Superior temporal gyrus (tissue), 1 donor: ENCODE measurements around the gene RIC1.
A peak's percentile ranks its signal among the peaks of the same experiment; 100 is the strongest.
"Not testable (repeated sequence)": the region's sequence is repeated elsewhere in the genome, so short reads cannot be mapped to it uniquely, and the experiment has no call there.

Experiments
- DNase-seq: peaks from one replicate; pipeline ENCODE4 v3.0.0-alpha.2; 2016; ENCODE audit errors: extremely low spot score

RIC1 gene

DNA sequence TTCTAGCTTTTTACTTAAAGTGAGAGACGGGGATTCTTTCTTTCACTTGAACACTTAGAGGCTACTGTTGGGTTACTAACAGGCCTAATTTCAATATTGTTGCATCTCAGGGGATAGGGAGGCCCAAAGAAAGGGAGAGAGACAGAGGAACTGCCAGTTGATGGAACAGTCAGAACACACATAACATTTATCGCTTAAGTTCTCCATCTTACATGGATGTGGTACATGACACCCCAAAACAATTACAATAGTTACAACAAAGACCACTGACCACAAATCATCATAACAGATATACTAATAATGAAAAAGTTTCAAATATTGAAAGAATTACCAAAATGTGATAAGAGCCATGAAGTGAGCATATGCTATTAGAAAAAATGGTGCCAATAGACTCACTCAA, 4.3 kb upstream of the RIC1 start:
- no peak for DNase-seq

DNA sequence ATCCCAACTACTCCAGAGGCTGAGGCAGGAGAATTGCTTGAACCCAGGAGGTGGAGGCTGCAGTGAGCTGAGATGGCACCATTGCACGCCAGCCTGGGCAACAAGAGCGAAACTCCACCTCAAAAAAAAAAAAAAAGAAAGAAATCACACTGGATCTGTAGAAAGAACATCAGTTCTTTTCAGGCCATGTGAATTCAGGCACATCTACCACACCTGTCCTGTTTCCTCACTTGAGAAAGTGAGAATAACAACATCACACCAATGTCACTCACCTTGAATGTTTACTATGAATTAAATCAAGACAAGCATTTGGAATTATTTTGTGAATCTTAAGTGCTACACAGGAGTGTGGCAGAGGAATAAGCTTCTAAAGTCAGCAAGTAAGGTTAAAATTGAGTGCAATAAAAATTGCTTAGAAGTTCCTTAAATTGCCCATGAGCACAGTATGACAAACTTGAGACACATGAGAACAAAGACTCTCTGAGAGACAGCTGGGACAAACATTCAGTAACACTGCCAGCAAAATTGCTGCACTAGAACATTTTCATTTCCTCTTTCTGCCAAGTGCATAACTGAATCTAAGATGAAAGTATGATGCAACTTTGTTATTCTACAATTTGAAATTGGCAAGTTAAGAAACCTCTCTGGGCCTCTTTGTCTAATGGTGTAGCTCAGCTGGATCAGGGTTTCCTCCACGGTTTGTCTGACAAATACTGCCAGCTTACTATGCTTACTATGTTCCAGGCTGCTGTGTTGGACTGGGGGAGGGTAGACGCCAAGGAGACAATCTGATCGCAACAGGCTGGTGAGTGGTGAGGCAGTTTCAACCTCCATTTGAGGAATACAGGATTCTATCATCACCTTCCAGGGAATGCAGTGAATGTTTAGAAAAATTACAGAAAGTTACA, 1.9 kb upstream of the RIC1 start:
- peak; percentile 80 for DNase-seq

GRCh38 chr9:5627686-5628085, 1.2 kb upstream of the RIC1 start:
- not testable (repeated sequence) for DNase-seq

- peak; percentile 57 for DNase-seq
Observed at GRCh38 chr9:5628183-5628529, 751 bp upstream of the RIC1 start.

GRCh38 chr9:5629312-5630080, 589 bp downstream of the RIC1 start:
- DNase-seq = peak; percentile 46

GRCh38 chr9:5630081-5630507, 1.2 kb downstream of the RIC1 start:
- no peak for DNase-seq

DNA sequence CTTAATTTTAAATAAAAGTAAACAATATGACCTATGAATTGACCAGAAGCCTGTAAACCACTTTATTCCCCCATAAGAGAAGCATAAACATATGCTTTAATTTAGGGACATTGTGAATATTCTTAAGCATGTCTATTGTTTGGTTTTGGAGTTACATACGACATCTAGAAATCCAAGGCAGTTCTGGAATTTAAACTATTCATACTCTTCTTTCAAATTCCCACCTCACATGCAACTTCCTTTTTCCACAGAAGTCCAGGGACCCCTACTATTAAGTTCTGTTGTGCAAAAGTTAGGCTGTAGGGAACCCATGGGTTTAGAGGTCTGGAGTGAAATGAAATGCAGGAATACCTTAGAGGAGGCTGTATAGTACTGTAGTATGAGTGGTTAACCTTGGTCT, 2.1 kb downstream of the RIC1 start:
- DNase-seq = no peak

GRCh38 chr9:5632540-5632939, 3.6 kb downstream of the RIC1 start:
- DNase-seq = no peak

- DNase-seq = no peak
Observed at GRCh38 chr9:5633243-5633642, 4.3 kb downstream of the RIC1 start.

DNA sequence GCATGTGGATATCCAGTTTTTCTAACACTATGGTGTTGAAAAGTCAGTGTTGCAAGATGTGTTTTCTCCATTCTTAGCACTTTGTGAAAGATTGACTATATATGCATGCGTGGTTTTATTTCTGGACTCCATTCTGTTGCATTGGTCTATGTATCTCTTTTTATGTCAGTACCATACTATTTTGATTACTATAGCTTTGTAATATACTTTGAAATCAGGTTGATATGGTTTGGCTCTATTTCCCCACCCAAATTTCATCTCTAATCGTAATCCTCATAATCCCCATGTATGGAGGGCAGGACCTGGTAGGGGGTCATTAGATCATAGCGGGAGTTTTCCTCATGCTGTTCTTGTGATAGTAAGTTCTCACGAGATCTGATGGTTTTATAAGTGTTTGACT, 6.5 kb downstream of the RIC1 start:
- no peak for DNase-seq

DNA sequence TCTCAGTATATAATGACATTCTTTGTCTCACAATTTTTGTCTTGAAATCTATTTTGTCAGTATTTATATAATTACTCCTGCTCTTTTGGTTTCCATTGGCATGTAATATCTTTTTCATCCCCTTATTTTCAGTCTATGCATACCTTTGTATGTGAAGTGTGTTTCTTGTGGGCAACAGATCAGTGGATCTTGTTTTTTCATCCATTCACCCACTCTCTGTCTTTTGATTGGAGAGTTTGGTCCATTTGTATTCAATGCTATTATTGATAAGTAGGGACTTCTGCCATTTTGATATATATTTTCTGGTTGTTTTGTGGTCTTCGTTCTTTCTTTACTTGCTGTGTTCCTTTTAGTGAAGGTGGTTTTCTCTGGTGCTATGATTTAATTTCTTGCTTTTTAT, 10.9 kb downstream of the RIC1 start:
- no peak for DNase-seq

DNA sequence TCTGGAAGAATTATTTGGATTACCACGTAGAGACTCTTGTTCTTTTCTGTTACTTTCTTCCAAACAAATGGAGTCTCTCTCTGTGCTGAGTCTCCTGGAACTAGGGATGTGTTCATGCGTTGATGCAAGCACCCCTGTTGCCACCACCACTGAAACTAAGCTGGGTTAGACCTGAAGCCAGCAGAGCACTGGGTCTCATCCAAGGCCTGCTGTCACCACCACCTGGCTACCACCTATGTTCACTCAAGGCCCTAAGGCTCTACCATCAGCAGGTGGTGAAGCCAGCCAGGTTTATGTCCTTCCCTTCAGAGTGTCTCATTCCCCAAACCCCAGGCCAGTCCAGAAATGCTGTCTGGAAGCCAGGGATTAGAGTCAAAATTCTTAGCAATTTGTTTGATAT, 13.3 kb downstream of the RIC1 start:
- DNase-seq = no peak

- no peak for DNase-seq
Observed at GRCh38 chr9:5643005-5643624, 14.2 kb downstream of the RIC1 start.

GRCh38 chr9:5644501-5644900, 15.6 kb downstream of the RIC1 start:
- no peak for DNase-seq

GRCh38 chr9:5646116-5646515, 17.2 kb downstream of the RIC1 start:
- no peak for DNase-seq

- DNase-seq = no peak
Observed at GRCh38 chr9:5650356-5651105, 21.6 kb downstream of the RIC1 start.

GRCh38 chr9:5651246-5651645, 22.3 kb downstream of the RIC1 start:
- DNase-seq = no peak

- DNase-seq = no peak
Observed at GRCh38 chr9:5652821-5653220, 23.9 kb downstream of the RIC1 start.

DNA sequence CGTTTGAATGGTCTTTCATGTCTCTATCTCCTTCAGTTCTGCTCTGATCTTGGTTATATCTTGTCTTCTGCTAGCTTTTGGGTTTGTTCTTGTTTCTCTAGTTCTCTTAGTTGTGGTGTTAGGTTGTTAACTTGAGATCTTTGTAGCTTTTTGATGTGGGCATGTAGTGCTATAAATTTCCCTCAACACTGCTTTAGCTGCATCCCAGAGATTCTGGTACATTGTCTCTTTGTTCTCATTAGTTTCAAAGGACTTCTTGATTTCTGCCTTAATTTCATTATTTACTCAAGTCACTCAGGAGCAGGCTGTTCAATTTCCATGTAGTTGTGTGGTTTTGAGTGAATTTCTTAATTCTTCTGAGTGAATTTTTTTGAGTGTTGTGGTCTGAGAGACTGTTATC, 33.9 kb downstream of the RIC1 start:
- DNase-seq = not testable (repeated sequence)

DNA sequence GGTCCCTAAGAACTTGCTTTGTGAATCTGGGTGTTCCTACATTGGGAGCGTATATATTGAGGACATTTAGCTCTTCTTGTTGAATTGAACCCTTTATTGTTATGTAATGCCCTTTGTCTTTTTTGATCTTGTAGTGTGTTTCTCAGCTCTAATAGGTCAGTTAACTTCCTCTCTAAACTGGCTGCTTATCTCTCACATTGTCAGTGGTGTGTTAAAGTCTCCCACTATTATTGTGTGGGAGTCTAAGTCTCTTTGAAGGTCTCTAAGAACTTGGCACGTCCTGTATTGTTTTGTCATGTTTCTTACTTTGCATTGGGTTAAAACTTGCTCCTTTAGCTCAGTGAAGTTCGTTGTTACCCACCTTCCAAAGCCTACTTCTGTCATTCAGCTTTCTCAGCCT, 36.2 kb downstream of the RIC1 start:
- no peak for DNase-seq

- no peak for DNase-seq
Observed at GRCh38 chr9:5667391-5667790, 38.5 kb downstream of the RIC1 start.

- DNase-seq = peak; percentile 39
Observed at GRCh38 chr9:5670079-5670478, 41.2 kb downstream of the RIC1 start.
